ENCODE measurements around the gene PARP9. TPM values are rescaled to one million over a fixed set of nuclear protein-coding genes. Genes with fewer than 3 reads are reported as not detected.

The PARP9 gene
- total and polyA plus RNA-seq, 9 donors, result 9.0 to 15.6 (median 12.7) TPM

- peaks cover 58% of the 10 kb centered on the region for H3K36me3 ChIP-seq (ENCODE audit: control insufficient read depth, insufficient read depth, low read length)
- H3K4me1 ChIP-seq (ENCODE audit: control insufficient read depth, insufficient read depth, low read length), result peaks cover 6% of the 10 kb centered on the region
- WGBS (ENCODE audit: insufficient coverage), result 69% methylated on average over 3 of the region's 5 CpGs
- H3K9me3 ChIP-seq (replicated peaks; ENCODE audit: control insufficient read depth, low read depth, low read length), result no peaks in the 10 kb centered on the region
- H3K4me3 ChIP-seq (ENCODE audit: low read length), result no peak overlapping the region
- no peak for DNase-seq
- H3K27me3 ChIP-seq (ENCODE audit: control insufficient read depth, insufficient read depth, low read length), result no peaks in the 10 kb centered on the region
- no peak overlapping the region for H3K27ac ChIP-seq (ENCODE audit: low read length)
These were observed 6.7 kb downstream of the PARP9 start for GRCh38 chr3:122557356-122557755.

DNA sequence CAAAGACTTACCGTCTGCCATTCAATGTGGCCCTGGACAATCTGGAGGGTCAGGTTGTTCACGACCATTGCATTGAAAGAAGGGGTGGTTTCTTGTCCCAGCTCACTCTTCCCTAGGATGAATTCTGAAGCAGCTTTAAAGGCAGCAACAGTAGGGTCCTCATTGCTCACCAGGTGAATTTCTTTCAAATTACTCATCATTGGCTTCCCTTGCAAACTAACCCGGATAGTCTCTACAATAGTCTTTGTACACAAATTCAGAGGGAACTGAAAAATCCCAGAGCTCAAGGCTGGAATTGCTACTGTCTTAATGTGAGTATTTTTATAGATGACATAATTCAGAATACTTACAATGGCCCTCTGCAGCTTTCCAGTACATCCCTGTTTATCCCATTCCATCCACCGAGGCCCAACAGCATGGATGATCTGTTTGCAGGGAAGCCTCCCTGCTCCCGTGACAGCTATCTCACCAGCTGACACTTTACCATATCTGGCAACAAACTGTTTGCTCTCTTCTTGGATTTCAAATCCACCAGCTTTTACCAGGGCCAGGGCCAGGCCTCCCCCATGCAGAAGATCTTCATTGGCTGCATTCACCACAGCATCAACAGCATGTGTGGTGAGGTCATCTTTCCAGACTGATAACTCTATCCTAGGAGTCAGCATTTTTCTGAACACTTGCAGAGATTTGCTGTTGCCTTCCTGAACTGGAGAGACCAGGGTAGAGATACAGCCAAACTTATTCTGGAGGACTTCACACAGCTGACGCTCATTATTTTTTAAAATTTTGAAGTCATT is 8.6 kb downstream of the PARP9 start:
- Histone ChIP-seq H3K4me1 (ENCODE audit: control insufficient read depth, insufficient read depth, low read length) (peaks cover 2% of the 10 kb centered on the region), H3K27ac (ENCODE audit: low read length) (no peak overlapping the region), H3K4me3 (ENCODE audit: low read length) (no peak overlapping the region), H3K27me3 (ENCODE audit: control insufficient read depth, insufficient read depth, low read length) (no peaks in the 10 kb centered on the region), H3K36me3 (ENCODE audit: control insufficient read depth, insufficient read depth, low read length) (peaks cover 75% of the 10 kb centered on the region), H3K9me3 (replicated peaks; ENCODE audit: control insufficient read depth, low read depth, low read length) (no peaks in the 10 kb centered on the region)
- no peak for DNase-seq
- 94% methylated on average over 4 of the region's 6 CpGs for WGBS (ENCODE audit: insufficient coverage)

GRCh38 chr3:122553171-122553570 is 10.9 kb downstream of the PARP9 start:
- no peaks in the 10 kb centered on the region for H3K9me3 ChIP-seq (replicated peaks; ENCODE audit: control insufficient read depth, low read depth, low read length)
- H3K4me1 ChIP-seq (ENCODE audit: control insufficient read depth, insufficient read depth, low read length), result peaks cover 2% of the 10 kb centered on the region
- H3K36me3 ChIP-seq (ENCODE audit: control insufficient read depth, insufficient read depth, low read length), result peaks cover 80% of the 10 kb centered on the region
- no CpG with 5 or more reads among the region's 3 CpGs for WGBS (ENCODE audit: insufficient coverage)
- no peak overlapping the region for H3K27ac ChIP-seq (ENCODE audit: low read length)
- no peak overlapping the region for H3K4me3 ChIP-seq (ENCODE audit: low read length)
- H3K27me3 ChIP-seq (ENCODE audit: control insufficient read depth, insufficient read depth, low read length), result no peaks in the 10 kb centered on the region
- DNase-seq, result no peak

DNA sequence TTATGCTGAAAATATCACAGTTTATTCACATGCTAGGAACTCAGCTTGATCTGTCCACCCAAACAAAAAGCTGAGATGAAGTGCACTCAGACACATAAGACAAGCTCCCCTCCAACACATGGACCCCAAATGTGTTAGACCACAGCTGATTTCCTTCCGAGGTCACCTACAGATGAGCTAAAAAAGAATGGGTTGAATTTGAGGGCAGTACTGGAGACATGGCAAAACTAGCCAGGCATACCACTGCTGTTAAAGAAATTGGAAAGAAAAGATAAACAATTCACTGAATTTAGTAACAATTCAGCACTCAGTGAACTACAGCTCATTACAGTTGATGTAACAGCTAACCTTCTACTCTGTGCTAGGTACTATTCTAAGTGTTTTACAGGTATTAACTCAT is 15.5 kb downstream of the PARP9 start:
- Histone ChIP-seq H3K36me3 (ENCODE audit: control insufficient read depth, insufficient read depth, low read length) (peaks cover 73% of the 10 kb centered on the region), H3K4me1 (ENCODE audit: control insufficient read depth, insufficient read depth, low read length) (no peaks in the 10 kb centered on the region), H3K4me3 (ENCODE audit: low read length) (no peak overlapping the region), H3K27ac (ENCODE audit: low read length) (no peak overlapping the region), H3K9me3 (replicated peaks; ENCODE audit: control insufficient read depth, low read depth, low read length) (no peaks in the 10 kb centered on the region), H3K27me3 (ENCODE audit: control insufficient read depth, insufficient read depth, low read length) (no peaks in the 10 kb centered on the region)
- no peak for DNase-seq
- WGBS (ENCODE audit: insufficient coverage), result no CpG with 5 or more reads among the region's 1 CpG

- H3K9me3 ChIP-seq (replicated peaks; ENCODE audit: control insufficient read depth, low read depth, low read length), result no peaks in the 10 kb centered on the region
- DNase-seq, result no peak
- peaks cover 73% of the 10 kb centered on the region for H3K36me3 ChIP-seq (ENCODE audit: control insufficient read depth, insufficient read depth, low read length)
These were observed 16.0 kb downstream of the PARP9 start for GRCh38 chr3:122548076-122548475.

GRCh38 chr3:122546151-122546550 is 17.9 kb downstream of the PARP9 start:
- Histone ChIP-seq H3K4me3 (ENCODE audit: low read length) (no peak overlapping the region), H3K9me3 (replicated peaks; ENCODE audit: control insufficient read depth, low read depth, low read length) (no peaks in the 10 kb centered on the region), H3K4me1 (ENCODE audit: control insufficient read depth, insufficient read depth, low read length) (no peaks in the 10 kb centered on the region), H3K27ac (ENCODE audit: low read length) (no peak overlapping the region), H3K36me3 (ENCODE audit: control insufficient read depth, insufficient read depth, low read length) (peaks cover 66% of the 10 kb centered on the region), H3K27me3 (ENCODE audit: control insufficient read depth, insufficient read depth, low read length) (no peaks in the 10 kb centered on the region)
- DNase-seq, result no peak
- no CpG with 5 or more reads among the region's 5 CpGs for WGBS (ENCODE audit: insufficient coverage)

More at GRCh38 chr3:122548076-122548475, 16.0 kb downstream of the PARP9 start:
- Histone ChIP-seq H3K4me3 (ENCODE audit: low read length) (no peak overlapping the region), H3K27ac (ENCODE audit: low read length) (no peak overlapping the region), H3K4me1 (ENCODE audit: control insufficient read depth, insufficient read depth, low read length) (no peaks in the 10 kb centered on the region), H3K27me3 (ENCODE audit: control insufficient read depth, insufficient read depth, low read length) (no peaks in the 10 kb centered on the region)
- WGBS (ENCODE audit: insufficient coverage), result no CpG with 5 or more reads among the region's 3 CpGs

- peaks cover 72% of the 10 kb centered on the region for H3K36me3 ChIP-seq (ENCODE audit: control insufficient read depth, insufficient read depth, low read length)
- DNase-seq, result peak; percentile 10
- no peaks in the 10 kb centered on the region for H3K4me1 ChIP-seq (ENCODE audit: control insufficient read depth, insufficient read depth, low read length)
- no peak overlapping the region for H3K4me3 ChIP-seq (ENCODE audit: low read length)
- 81% methylated on average over 5 of the region's 7 CpGs for WGBS (ENCODE audit: insufficient coverage)
- no peaks in the 10 kb centered on the region for H3K9me3 ChIP-seq (replicated peaks; ENCODE audit: control insufficient read depth, low read depth, low read length)
- H3K27me3 ChIP-seq (ENCODE audit: control insufficient read depth, insufficient read depth, low read length), result no peaks in the 10 kb centered on the region
- H3K27ac ChIP-seq (ENCODE audit: low read length), result no peak overlapping the region
These were observed 25.1 kb downstream of the PARP9 start for GRCh38 chr3:122538956-122539490.

GRCh38 chr3:122536632-122537001 is 27.5 kb downstream of the PARP9 start:
- H3K4me1 ChIP-seq (ENCODE audit: control insufficient read depth, insufficient read depth, low read length), result no peaks in the 10 kb centered on the region
- H3K27me3 ChIP-seq (ENCODE audit: control insufficient read depth, insufficient read depth, low read length), result no peaks in the 10 kb centered on the region
- no peak overlapping the region for H3K4me3 ChIP-seq (ENCODE audit: low read length)
- 24% methylated on average over 3 of the region's 3 CpGs for WGBS (ENCODE audit: insufficient coverage)
- DNase-seq, result no peak
- H3K9me3 ChIP-seq (replicated peaks; ENCODE audit: control insufficient read depth, low read depth, low read length), result no peaks in the 10 kb centered on the region
- peaks cover 86% of the 10 kb centered on the region for H3K36me3 ChIP-seq (ENCODE audit: control insufficient read depth, insufficient read depth, low read length)
- no peak overlapping the region for H3K27ac ChIP-seq (ENCODE audit: low read length)

- WGBS (ENCODE audit: insufficient coverage), result 38% methylated on average over 4 of the region's 6 CpGs
- H3K36me3 ChIP-seq (ENCODE audit: control insufficient read depth, insufficient read depth, low read length), result peaks cover 85% of the 10 kb centered on the region
These were observed 28.0 kb downstream of the PARP9 start for GRCh38 chr3:122535964-122536631.

DNA sequence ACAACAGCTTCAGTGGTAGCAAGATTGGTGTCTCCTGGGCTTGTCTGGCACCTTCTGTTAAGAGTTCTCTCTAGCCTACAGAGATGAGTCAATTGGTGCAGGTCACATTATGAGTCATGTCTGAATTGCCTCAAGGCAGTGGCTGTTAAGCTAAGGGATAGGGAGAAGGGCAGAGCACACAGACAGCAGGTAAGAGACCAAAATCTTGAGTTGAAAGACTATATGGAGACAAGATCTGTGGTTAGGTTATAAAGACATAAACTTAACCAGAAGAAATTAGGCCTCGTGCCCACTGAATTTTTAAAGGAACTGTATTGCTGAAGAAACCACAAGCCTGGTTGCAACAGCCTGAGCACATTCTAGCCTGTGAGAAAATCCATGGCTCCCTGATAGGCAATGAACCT is 30.2 kb downstream of the PARP9 start:
- Histone ChIP-seq H3K4me3 (ENCODE audit: low read length) (no peak overlapping the region), H3K36me3 (ENCODE audit: control insufficient read depth, insufficient read depth, low read length) (peaks cover 74% of the 10 kb centered on the region), H3K27me3 (ENCODE audit: control insufficient read depth, insufficient read depth, low read length) (no peaks in the 10 kb centered on the region), H3K9me3 (replicated peaks; ENCODE audit: control insufficient read depth, low read depth, low read length) (no peaks in the 10 kb centered on the region), H3K4me1 (ENCODE audit: control insufficient read depth, insufficient read depth, low read length) (no peaks in the 10 kb centered on the region), H3K27ac (ENCODE audit: low read length) (no peak overlapping the region)
- WGBS (ENCODE audit: insufficient coverage), result no CpG with 5 or more reads among the region's 1 CpG
- DNase-seq, result no peak

More at GRCh38 chr3:122535964-122536631, 28.0 kb downstream of the PARP9 start:
- Histone ChIP-seq H3K4me3 (ENCODE audit: low read length) (no peak overlapping the region), H3K9me3 (replicated peaks; ENCODE audit: control insufficient read depth, low read depth, low read length) (no peaks in the 10 kb centered on the region), H3K27me3 (ENCODE audit: control insufficient read depth, insufficient read depth, low read length) (no peaks in the 10 kb centered on the region), H3K4me1 (ENCODE audit: control insufficient read depth, insufficient read depth, low read length) (no peaks in the 10 kb centered on the region), H3K27ac (ENCODE audit: low read length) (no peak overlapping the region)
- no peak for DNase-seq
